HG03175 (cell line): Measurements from ENCODE around the gene COL6A2.
"Not testable (repeated sequence)": the region's sequence is repeated elsewhere in the genome, so short reads cannot be mapped to it uniquely, and the experiment has no call there.

Source experiments
- ATAC-seq: cut with Tn5 transposase; IDR thresholded peaks from one replicate; pipeline ENCODE4 v1.9.1; 2021; ENCODE audit warnings: mild to moderate bottlenecking, moderate library complexity; ENCODE audit not compliant: unreplicated experiment

The COL6A2 gene

DNA sequence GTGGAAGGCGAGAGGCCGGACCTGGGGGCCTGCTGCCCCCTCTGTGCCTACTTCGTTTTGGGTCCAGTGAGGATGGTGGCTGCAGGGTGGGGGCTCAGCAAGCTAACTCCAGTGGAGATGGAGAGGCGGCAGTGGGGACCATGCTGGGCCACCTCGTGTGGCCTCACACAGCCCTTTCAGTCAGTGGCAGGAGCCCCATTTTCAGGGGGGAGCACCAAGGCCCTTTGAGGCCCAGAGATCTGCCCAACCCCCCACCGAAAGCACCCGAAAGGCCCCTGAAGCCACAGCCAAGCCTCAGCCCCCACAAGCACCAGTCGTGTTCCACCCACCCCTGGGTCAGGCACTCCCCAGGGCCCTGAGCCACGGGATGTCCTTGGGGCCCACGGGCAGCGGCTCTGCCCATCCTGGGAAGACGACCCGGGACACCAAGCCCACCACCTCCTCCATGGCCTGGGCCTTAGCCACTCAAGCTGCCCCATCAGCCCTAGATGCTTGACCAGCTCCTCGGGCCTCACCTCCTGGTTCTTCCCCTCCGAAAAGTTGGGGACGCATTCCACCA lies 57.1 kb downstream of the COL6A2 start:
- ATAC-seq = no peak

DNA sequence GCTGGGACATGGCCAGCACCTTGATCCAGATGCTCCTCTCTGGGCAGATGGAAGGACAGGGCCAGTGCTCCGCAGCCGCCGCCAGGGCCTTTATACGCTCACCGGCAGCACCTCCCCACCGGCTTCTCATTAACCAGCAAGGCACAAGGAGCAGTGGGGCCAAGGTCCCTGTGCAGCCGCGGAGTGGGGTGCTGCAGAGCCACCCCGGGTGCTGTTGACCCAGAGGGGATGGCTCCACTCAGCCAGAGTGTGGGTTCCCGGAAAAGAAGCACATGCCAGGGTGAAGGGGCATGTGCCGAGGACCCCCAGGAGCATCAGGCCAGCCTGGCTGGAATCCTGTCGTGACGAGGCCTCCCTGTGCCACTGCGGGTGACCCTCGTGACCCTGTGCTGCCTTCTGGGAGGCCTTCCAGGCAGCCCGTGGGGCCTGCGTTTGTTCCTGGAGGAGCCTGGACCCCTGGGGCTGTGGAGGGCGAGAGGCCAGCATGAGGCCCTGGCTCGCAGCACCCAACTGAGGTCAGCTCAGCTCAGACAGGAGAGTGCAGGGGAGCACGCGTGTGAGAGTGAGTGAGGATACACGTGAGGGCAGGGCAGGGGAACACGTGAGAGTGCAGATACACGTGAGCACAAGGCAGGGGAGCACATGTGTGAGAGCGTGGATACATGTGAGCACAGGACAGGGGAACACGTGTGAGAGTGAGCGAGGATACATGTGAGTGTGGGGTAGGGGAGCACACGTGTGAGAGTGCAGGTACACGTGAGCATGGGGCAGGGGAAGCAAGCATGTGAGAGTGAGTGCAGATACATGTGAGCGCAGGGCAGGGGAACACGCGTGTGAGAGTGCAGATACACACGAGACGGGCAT lies 57.8 kb downstream of the COL6A2 start, which contains the start of gene FTCD:
Gene FTCD, minus strand, starts transcription at position 66 of the 864 bp plus-strand sequence. Its CDS starts 56 bp downstream, at position 10.
- no peak for ATAC-seq

DNA sequence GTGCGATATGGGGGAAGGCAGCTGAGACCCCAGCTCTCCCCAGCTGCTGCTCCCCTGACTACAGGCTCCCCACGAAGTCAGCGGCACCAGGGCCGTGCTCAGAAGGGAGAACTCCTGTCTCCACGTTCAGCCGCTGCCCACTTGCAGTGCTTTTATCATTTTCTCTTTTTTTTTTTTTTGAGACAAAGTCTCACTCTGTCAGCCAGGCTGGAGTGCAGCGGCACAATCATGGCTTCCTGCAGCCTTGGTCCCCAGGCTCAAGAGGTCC lies 58.4 kb downstream of the COL6A2 start:
- no peak for ATAC-seq

DNA sequence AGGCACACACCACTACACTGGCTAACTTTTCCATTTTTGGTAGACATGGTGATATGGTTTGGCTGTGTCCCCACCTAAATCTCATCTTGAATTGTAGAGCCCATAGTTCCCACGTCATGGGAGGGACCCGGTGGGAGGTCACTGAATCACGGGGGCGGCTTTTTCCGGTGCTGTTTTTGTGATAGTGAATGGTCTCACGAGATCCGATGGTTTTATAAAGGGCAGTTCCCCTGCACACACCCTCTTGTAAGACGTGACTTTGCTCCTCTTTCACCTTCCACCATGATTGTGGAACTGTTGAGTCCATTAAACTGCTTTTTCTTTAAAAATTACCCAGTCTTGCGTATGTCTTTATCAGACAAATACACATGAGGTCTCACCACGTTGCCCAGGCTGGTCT lies 58.8 kb downstream of the COL6A2 start:
- ATAC-seq = no peak

DNA sequence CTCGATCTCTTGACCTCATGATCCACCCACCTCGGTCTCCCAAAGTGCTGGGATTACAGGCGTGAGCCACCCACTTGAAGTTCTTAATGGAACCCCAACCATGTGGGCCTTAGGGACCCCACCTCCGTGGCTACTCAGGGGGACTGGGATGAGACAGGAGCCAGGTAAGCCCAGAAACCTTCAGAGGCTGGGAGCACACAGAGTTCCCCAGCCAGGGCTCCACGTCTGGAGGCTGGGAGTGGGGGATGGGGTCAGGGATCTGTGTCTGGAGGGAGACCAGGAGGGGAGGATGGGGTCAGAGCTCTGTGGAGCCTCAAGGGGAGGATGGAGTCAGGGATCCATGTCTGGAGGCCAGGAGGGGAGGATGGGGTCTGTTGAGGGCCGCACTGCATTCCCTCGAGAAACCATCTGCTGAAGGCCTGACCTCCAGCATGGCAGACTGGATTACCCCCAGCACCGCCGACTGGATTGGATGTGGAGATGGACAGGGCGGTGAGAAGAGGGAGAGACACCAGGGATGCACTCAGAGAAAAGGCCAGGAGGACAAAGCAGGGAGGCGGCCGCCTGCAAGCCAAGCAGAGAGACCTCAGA lies 59.6 kb downstream of the COL6A2 start:
- ATAC-seq = no peak

DNA sequence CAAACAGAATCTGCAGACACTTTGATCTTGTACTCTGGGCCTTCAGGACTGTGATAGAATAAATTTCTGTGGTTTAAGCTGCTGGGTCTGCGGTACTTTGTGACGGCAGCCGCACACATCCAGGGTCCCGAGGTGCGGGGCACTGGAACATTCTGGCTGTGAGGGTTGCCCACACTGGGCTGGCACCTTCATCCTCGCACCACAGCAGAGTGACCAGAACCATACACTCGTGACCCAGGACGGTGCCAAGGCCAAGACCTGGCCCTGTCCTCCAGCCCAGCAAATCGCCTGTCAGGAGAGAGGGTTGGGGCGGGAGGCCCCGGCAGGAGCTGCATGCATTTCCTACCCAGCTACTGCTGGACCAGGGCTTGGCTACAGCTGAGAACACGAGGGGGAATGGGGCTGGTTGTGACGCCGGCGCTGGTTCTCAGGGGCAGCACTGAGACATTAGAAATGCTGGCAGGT lies 60.1 kb downstream of the COL6A2 start:
- no peak for ATAC-seq

DNA sequence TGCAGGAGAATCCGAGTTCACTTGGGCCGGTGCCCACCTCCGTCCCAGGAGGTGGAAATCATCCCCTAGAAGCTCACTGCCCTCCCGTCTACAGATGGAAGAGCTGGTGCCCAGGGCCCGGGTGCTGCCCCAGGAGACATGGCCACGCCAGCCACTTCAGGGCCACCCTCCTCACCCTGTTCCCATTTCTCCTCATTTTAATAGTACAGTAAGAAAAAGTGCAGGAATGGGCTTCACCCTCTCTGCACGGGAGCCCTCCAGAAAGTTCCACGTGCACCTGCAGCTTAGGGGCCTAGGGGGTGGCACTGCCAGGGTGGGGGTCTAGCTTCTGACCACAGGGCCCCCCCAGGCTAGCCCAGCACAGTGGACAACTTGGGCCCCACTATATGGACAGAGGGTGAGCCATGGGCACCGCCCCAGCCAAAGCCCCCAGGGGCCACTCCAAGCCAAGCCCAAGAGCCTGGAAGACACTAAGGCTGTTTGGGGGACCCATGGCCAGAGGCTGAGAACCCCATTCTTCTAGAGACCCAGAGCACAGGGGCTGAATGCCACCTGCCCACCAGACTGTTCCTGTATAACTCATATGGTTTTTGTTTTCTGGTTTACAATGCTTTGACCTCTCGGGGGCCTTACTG lies 60.9 kb downstream of the COL6A2 start:
- no peak for ATAC-seq

DNA sequence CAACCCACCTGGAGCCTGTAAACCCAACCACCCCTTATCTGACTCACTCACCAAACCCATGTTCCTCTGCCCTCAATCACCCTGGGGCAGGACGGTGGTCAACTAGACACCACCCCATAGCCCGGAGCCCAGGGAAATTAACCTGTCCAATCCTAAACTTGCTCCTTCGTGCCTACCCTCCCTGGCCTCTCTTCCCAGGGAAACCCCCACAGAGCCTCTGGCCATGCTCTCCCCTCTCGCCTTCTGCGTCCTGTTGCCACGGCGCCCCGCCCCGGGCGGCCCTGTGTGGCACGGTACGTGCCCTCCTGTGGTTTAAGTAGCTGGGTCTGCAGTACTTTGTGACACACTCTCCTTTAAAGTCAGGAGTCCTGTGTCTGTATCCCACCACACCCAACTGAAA lies 61.5 kb downstream of the COL6A2 start:
- no peak for ATAC-seq

DNA sequence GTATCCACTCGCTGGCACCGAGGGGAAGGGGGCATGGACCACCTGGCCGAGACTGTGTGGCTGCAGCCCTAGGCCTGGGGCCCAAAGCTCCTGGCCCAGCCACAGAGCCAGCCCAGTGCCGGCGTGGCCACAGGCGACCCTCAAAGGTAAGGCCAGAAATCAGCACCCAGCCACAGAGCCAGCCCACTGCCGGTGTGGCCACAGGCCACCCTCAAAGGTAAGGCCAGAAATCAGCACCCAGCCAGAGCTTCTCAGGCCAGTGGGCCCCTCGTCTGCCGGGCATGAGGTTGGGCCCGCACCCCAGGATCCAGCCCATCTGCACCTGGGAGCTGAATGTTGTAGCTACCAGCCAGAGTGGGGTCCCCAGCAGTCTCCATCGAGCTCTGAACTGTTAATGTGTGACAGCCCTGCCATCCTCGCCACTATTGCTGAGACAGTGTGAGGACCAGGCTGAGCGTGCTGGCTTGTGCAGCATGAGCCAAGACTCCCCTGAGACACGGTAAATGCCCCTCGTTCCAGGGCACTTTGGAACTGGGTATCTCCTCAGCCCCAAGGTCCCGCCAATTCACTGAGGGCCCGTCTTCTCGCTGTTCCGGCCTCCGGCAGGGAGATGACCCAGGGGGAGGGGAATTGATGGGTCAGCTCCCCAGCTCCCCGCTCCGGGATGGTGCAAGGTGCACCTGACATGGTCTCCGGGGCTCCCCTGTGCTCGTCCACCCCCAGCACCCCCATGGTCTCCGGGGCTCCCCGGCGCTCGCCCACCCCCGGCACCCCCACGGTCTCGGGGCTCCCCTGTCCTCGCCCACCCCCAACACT lies 62.1 kb downstream of the COL6A2 start:
- ATAC-seq = no peak

DNA sequence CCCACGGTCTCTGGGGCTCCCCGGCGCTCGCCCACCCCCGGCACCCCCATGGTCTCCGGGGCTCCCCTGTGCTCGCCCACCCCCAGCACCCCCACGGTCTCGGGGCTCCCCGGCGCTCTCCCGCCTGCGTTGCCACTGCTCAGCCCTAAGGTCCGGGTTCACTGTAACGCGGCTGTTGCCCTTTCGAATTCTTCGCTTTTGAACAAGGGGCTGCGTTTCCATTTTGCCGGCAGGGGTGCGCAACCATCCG lies 62.7 kb downstream of the COL6A2 start:
- no peak for ATAC-seq

DNA sequence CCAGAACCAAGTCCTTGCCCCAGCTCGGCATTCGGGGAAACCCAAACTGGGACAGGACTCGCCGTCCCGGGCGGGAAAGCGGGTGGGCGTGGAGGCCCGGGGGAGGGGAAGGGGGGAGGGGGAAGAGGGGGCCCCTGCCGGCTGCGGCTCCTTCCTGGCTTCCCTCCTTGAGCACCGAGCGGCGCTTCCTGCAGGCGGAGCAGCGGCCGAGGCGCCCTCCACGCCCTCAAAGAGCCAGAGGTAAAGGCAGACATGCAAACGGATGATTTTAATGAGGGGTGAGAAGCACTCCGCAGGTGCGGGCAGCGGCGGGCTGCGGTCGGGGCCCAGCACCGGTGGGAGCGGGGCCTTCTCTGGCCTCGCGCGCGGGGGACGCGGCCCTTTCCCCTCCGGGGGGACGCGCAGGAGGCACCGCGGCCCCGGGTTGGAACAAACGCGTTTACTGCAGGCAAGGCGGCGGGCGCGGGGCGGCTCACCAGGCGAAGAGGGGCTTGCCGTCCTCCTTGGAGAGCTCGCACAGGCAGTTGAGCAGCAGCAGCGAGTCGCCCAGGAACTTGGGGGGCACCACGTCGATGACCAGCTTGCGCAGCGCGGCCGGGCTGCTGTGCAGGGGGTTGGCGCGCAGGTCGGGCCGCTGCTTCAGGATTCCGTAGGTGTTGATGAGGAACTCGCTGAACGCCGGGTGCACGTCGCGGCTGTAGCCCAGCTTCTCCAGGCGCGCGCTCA lies 63.2 kb downstream of the COL6A2 start:
- no peak for ATAC-seq

DNA sequence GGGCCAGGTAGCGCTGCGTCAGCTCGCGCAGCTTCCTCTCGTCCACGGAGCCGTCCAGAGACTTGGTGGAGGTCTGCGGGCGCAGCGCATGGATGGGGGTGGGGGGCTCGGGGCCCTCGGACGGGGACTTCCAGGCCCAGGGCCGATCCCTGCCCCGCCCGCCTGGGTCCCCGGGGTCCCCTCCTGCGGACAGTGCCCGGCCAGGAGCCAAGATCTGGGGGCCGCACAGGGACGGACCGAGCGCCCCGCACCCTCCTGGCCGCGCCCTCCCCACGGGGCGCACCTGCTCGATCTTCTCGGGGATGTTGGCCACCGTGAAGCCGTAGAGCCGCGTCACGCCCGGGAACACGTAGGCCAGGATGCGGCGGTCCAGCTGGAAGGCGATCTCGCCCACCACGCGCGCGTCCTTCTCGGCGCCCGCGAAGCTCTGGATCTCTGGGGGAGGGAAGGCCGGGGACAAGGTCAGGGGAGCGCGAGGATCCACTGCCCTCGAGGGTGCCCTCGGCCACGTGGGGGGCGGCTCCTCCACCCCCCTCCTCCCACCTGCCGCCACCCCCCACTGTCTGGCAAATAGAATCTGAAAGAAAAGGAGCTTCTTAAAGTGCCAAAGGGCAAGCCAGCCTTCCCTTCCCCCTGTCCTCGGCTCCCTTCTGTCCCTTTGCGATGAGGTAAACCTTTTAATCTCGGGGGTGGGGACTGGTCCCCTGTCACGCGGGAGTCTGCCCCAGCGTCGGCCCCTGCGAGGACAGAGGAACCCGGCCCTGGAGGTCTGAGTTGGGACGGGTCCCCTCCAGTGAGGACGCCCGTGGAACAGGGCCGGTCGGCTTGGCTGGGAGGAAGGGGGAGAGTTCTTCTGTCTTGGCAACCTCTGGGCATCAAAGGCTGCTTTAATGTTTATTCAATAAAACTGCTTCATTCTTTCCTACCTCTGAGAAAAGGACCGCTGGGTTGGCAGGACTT lies 64.0 kb downstream of the COL6A2 start:
- ATAC-seq = no peak

DNA sequence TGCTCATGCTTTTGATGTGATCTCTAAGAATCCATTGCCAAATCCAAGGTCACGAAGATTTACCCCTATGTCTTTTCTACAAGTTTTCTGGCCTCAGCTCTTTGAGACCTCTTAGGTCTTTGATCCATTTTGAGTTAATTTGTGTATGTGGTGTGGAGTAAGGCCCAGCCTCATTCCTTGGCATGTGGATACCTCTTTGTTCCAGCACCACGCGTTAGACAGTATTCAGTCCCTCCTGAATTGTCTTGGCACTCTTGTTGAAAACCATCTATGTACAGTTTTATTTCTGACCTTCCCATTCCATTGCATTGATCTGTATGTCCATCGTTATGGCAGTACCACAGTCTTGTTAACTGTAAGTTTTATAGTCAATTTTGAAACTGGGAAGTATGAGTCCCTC lies 65.5 kb downstream of the COL6A2 start:
- ATAC-seq = no peak

DNA sequence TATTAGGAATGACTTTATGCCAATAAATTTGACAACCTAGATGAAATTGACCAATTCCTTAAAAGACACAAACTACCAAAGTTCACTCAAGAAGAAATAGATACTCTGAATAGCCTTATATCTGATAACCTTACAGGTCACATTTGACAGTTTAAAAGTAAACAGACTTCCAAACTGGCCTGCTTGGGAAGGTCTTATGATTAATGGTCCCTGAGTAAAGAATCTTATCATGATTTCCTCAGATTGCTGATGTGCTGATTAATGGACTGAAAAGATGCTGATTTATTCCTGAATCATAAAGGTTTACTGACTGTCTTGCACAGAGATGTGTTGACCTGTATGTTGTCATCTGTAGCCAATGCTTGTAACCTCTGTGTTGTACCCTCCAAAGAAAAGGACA lies 67.2 kb downstream of the COL6A2 start:
- no peak for ATAC-seq

DNA sequence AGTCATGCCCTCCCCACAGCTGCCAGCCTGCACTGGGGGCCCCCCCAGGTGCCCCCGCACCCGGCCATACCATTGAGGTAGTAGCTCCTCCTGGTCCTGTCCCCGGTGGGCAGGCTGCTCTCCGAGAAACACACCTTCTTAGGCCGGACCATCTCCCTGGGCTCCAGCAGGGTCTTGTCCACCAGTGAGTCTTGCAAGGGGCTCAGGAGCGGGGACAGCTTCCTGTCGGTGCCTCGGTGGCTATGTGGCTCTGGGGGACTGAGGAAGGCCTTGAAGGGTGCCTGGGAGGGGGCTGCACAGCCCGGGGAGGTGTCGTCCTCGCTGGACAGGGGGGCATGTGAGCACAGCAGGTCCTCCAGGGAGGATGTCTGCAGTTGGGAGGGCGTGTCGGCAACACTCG lies 70.3 kb downstream of the COL6A2 start:
- no peak for ATAC-seq

DNA sequence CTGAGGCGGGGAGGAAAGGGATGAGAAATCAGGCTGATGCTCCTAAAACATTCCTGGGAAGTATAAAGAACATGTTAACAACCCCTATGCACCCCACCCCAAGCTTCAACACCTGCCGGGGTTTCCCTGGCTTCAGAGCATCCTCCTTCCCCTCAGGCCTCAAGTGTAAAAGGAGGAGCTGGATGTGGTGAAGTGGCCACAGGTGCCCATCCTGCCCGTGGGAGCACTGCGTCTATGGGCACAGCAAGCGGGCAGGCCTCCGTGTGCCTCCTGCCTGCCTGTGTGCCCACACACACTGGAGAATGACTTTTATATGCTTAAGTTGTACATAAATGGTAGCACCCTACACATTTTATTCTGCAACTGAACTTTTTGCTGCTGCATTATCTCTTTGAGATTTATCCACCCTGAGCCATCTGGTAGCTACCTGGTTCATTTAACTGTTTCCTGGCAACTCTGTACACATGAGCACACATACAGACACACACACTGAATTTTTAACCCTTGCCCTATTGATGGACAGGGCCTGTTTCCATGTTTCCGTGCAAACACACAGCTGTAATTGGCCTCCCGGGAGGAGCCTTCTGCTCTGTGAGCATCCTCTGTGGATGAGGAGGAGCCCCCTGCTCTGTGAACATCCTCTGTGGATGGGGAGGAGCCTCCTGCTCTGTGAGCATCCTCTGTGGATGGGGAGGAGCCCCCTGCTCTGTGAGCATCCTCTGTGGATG lies 70.9 kb downstream of the COL6A2 start:
- no peak for ATAC-seq

DNA sequence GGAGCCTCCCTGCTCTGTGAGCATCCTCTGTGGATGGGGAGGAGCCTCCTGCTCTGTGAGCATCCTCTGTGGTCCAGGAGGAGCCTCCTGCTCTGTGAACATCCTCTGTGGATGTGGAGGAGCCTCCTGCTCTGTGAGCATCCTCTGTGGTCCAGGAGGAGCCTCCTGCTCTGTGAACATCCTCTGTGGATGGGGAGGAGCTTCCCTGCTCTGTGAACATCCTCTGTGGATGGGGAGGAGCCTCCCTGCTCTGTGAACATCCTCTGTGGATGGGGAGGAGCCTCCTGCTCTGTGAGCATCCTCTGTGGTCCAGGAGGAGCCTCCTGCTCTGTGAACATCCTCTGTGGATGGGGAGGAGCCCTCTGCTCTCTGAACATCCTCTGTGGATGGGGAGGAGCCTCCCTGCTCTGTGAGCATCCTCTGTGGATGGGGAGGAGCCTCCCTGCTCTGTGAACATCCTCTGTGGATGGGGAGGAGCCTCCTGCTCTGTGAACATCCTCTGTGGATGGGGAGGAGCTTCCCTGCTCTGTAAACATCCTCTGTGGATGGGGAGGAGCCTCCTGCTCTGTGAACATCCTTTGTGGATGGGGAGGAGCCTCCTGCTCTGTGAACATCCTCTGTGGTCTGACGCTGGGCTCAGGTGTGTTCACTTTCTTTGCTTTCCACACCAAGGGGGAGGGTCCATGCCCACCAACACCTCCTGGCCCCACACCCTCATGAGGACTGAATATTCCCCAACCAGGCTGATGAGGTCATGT lies 72.7 kb downstream of the COL6A2 start:
- not testable (repeated sequence) for ATAC-seq

DNA sequence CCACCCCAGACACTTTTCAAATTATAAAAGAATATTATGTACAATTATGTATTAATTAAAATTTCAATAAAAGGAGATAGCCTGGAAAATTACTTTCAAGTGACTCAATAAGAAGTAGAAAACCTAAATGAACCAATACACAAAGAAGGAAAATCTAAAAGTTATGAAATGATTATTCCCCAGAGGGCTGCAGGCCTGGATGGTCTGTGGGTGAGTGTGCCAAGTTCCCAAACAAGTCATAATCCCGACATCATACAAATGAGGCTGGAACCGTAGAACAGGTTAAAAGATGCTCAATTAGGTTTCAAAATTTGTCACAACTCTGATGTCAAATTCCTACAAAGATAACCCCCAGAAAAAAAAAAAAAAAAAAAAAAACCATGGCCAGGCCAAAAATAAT lies 73.7 kb downstream of the COL6A2 start:
- no peak for ATAC-seq
